TTC549 (cell line): ENCODE results near the gene PRKG1.

ENCODE experiments used
- FAIRE-seq: peaks from 2 replicates; lab custom pipeline; 2012; peaks lifted over from hg19 to GRCh38; lab: Jason Lieb, UNC

Gene PRKG1

GRCh38 chr10:51602326-51602725 lies 528.0 kb downstream of the PRKG1 start:
- FAIRE-seq = no peak

GRCh38 chr10:51604579-51604978 lies 530.3 kb downstream of the PRKG1 start:
- no peak for FAIRE-seq

GRCh38 chr10:51606825-51607462 lies 532.7 kb downstream of the PRKG1 start:
- no peak for FAIRE-seq

GRCh38 chr10:51607463-51607835 lies 533.2 kb downstream of the PRKG1 start:
- FAIRE-seq = no peak

- FAIRE-seq = no peak
Measured at GRCh38 chr10:51608211-51608610, 533.9 kb downstream of the PRKG1 start.

GRCh38 chr10:51615764-51616298 lies 541.5 kb downstream of the PRKG1 start:
- FAIRE-seq = no peak

GRCh38 chr10:51617576-51618235 lies 543.4 kb downstream of the PRKG1 start:
- FAIRE-seq = no peak

- FAIRE-seq = no peak
Measured at GRCh38 chr10:51619365-51619764, 545.1 kb downstream of the PRKG1 start.

- FAIRE-seq = no peak
Measured at GRCh38 chr10:51620131-51620530, 545.8 kb downstream of the PRKG1 start.

- FAIRE-seq = no peak
Measured at GRCh38 chr10:51624013-51624412, 549.7 kb downstream of the PRKG1 start.

GRCh38 chr10:51629934-51630639 lies 555.8 kb downstream of the PRKG1 start:
- no peak for FAIRE-seq

GRCh38 chr10:51630640-51631005 lies 556.3 kb downstream of the PRKG1 start:
- no peak for FAIRE-seq

GRCh38 chr10:51635436-51635835 lies 561.1 kb downstream of the PRKG1 start:
- no peak for FAIRE-seq

- FAIRE-seq = no peak
Measured at GRCh38 chr10:51638211-51638610, 563.9 kb downstream of the PRKG1 start.

- FAIRE-seq = no peak
Measured at GRCh38 chr10:51638737-51639136, 564.5 kb downstream of the PRKG1 start.

GRCh38 chr10:51640120-51640819 lies 566.0 kb downstream of the PRKG1 start:
- no peak for FAIRE-seq

- FAIRE-seq = no peak
Measured at GRCh38 chr10:51642581-51642980, 568.3 kb downstream of the PRKG1 start.

GRCh38 chr10:51643734-51644133 lies 569.4 kb downstream of the PRKG1 start:
- no peak for FAIRE-seq

GRCh38 chr10:51649064-51649463 lies 574.8 kb downstream of the PRKG1 start:
- no peak for FAIRE-seq

- FAIRE-seq = no peak
Measured at GRCh38 chr10:51651063-51651462, 576.8 kb downstream of the PRKG1 start.

- no peak for FAIRE-seq
Measured at GRCh38 chr10:51653025-51653424, 578.7 kb downstream of the PRKG1 start.

GRCh38 chr10:51654918-51655317 lies 580.6 kb downstream of the PRKG1 start:
- FAIRE-seq = no peak

GRCh38 chr10:51656503-51656902 lies 582.2 kb downstream of the PRKG1 start:
- no peak for FAIRE-seq
